ENCODE results near the gene WDR74. TPM values are rescaled to one million over a fixed set of nuclear protein-coding genes. Genes with fewer than 3 reads are reported as not detected.

The WDR74 gene
- total and polyA plus RNA-seq, 9 of the 15 experiments (the other 6 are each of a cell fraction or from before 2014, with no cell fraction given): 32.7 to 210 (median 114) TPM

GRCh38 chr11:62806611-62807121 lies 32.7 kb downstream of the WDR74 start (continued):
- TF ChIP-seq E4F1 (CRISPR knock-in tag; IDR thresholded peaks at IDR 0.05; ENCODE audit: borderline replicate concordance) (no peak), RBM15 (IDR thresholded peaks at IDR 0.05; ENCODE audit: insufficient read depth, low read length) (no peak), HSF4 (CRISPR knock-in tag; IDR thresholded peaks at IDR 0.05; ENCODE audit: borderline replicate concordance) (no peak), WHSC1 (IDR thresholded peaks at IDR 0.05; ENCODE audit: low read length) (no peak), SAFB (IDR thresholded peaks at IDR 0.05; ENCODE audit: borderline replicate concordance, low read depth, low read length) (no peak), MEF2A (IDR thresholded peaks at IDR 0.05; ENCODE audit: control insufficient read depth, low read depth, low read length) (peak; percentile 74; the same call in 1 of the 2 replicates), SRF (CRISPR knock-in tag; IDR thresholded peaks at IDR 0.05) (no peak), SMARCC2 (IDR thresholded peaks at IDR 0.05; ENCODE audit: low read depth) (no peak), ZNF316 (IDR thresholded peaks at IDR 0.05) (peak; percentile 51), SAFB2 (IDR thresholded peaks at IDR 0.05; ENCODE audit: borderline replicate concordance, low read depth, low read length, severe bottlenecking) (no peak), PTRF (tag; IDR thresholded peaks at IDR 0.05) (no peak), ATF3 (IDR thresholded peaks at IDR 0.05) (peak; percentile 48), ATF3 (CRISPR knock-in tag; conservative IDR thresholded peaks at IDR 0.05) (no peak), ETS2 (tag; IDR thresholded peaks at IDR 0.05; ENCODE audit: borderline replicate concordance, poor library complexity, severe bottlenecking) (no peak), ZNF518B (CRISPR knock-in tag; IDR thresholded peaks at IDR 0.05) (no peak), ZSCAN32 (CRISPR knock-in tag; IDR thresholded peaks at IDR 0.05) (no peak), DLX4 (CRISPR knock-in tag; IDR thresholded peaks at IDR 0.05) (no peak), ARID3A (IDR thresholded peaks at IDR 0.05; ENCODE audit: borderline replicate concordance, low read depth, low read length) (no peak)

Data from K562 (cell line).